ENCODE measurements around the gene WDR6. TPM values are rescaled to one million over a fixed set of nuclear protein-coding genes. Genes with fewer than 3 reads are reported as not detected.
A peak's percentile ranks its signal among the peaks of the same experiment; 100 is the strongest.

The WDR6 gene
- total RNA-seq, 2 donors from 2014 or later, result 92.3 to 150 TPM

DNA sequence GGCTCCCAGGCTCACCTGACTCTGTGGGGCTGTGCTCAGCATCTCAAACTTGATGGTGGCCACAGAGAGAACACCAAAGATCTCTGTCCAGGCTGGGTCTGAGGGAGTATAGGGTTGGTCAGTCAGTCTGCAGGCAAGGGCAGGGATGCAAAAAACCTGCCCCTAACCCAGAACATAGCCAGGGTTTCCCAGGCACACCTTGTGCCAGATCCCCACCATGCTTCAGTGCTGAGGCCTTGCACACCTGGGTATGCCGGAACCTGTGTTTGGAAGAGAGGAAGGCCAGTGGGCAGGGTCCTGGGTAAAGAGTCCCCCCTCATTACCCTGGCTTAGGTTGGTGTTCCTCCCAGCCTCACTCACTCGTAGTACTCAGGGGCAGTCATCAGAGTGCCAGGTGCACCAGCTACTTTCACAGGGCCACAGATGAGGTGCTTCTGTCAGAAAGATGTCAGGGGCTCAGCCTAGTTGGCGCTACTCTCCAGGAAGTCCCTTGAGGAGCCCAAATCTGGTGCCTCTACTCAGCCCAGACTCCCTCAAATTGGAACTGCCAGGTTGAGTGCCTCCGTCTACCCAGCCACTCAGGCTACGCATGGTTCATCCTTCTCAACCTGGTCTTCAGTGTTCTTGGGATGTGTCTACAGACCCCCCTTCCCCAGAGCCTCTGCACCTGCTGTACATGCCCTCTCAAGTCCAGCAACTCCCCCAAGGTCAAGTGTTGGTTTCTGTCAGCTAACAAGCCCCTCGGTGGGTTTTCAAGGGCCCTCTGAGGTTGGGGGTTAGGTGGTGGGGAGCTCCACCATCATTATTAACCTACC, 9.4 kb downstream of the WDR6 start:
- Histone ChIP-seq H3K4me1 (peaks cover 12% of the 10 kb centered on the region), H3K9me3 (no peaks in the 10 kb centered on the region), H3K9ac (ENCODE audit: low read depth in 2 of 2, low read length in 2 of 2) (no peak overlapping the region), H3K36me3 (peaks cover 10% of the 10 kb centered on the region), H3K27ac (no peak overlapping the region), H3K4me3 (no peak overlapping the region), H3K27me3 (no peaks in the 10 kb centered on the region)
- TF ChIP-seq, protein P1, sequence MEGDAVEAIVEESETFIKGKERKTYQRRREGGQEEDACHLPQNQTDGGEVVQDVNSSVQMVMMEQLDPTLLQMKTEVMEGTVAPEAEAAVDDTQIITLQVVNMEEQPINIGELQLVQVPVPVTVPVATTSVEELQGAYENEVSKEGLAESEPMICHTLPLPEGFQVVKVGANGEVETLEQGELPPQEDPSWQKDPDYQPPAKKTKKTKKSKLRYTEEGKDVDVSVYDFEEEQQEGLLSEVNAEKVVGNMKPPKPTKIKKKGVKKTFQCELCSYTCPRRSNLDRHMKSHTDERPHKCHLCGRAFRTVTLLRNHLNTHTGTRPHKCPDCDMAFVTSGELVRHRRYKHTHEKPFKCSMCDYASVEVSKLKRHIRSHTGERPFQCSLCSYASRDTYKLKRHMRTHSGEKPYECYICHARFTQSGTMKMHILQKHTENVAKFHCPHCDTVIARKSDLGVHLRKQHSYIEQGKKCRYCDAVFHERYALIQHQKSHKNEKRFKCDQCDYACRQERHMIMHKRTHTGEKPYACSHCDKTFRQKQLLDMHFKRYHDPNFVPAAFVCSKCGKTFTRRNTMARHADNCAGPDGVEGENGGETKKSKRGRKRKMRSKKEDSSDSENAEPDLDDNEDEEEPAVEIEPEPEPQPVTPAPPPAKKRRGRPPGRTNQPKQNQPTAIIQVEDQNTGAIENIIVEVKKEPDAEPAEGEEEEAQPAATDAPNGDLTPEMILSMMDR (IDR thresholded peaks at IDR 0.05), result no peak
- no peak for DNase-seq
- intact Hi-C loops (cut with DNase I), result no loop called here

DNA sequence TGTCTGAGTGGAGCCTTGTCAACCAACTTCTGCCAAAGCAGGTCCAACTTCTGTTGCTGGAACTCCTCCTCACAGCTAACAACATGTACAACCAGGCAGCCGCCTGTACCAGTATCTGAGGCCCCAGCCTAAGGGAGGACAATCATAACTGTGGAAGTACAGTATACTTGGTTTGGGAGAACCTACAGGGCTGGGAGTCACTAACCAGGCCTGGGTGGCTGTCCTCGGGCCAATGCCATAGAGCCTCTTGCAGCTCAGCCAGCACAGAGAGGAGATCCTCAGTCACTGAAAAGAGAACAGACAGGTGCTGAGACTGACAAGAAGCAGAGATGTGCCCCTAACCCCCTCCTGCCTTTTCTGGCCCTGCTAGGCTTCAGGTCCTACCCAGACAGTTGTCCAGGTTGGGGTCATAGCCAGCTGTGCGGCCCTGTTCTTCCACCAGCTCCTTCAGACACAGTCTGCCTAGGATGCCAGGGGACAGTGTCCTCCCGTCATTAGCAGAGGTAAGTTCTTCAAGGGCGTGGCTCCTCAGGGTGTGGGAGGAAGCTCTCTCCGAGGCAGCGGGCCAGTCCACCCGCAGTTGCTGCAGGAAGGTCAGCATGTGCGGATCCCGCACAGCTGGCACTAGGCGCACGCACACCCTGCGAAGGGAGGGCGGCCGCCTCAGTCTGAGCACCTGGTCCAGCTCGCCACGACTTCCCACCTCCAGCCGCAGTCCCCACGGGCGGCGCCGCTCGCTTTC, 10.2 kb downstream of the WDR6 start:
- Histone ChIP-seq H3K27me3 (no peaks in the 10 kb centered on the region), H3K9ac (ENCODE audit: low read depth in 2 of 2, low read length in 2 of 2) (peak overlapping the region; percentile 76), H3K4me1 (peaks cover 12% of the 10 kb centered on the region), H3K27ac (peak overlapping the region; percentile 100), H3K36me3 (peaks cover 10% of the 10 kb centered on the region), H3K4me3 (peak overlapping the region; percentile 98), H3K9me3 (no peaks in the 10 kb centered on the region)
- intact Hi-C loops (cut with DNase I), result no loop called here
- TF ChIP-seq, protein P1 (IDR thresholded peaks at IDR 0.05), result no peak
- peak; percentile 75 for DNase-seq

DNA sequence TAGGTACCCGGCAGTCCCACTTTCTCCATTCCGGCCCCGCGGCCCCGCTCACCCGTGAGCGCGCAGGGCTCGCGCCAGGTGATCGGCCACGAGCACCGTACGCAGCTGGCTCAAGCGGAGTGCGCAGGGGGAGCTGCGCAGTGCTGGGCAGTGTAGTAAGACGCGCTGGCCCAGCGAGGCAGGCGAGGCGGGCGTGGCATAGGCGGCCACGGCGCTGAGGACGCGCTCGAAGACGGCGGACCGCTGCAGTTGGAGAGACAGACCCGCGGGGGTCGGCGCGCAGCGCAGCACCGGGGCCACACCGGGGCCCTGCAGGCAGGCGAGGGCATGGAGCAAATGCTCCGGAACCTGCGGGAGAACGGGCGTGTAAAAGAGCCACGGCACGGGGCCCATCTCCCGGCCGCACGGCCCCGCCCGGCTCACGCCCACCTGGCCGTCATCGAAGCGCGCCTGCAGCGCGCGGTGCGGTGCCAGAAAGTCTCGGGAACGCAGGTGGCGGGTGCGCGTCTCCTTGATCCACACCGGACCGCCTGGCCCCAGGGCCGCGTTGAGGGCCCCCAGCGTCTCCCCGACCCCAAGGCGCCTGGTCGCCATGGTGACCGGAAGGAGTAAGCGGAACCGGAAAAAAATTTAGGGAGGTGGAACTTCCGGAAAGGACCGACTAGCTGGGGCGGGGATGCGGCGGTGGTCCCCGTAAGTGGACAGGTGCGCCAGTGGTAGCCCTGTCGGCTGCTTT, 10.9 kb downstream of the WDR6 start, which contains the start of gene DALRD3:
Gene DALRD3, minus strand, starts transcription at position 610 of the 736 bp plus-strand sequence. Its CDS starts 16 bp downstream, at position 594.
- peak; percentile 84 for DNase-seq
- TF ChIP-seq, protein P1 (IDR thresholded peaks at IDR 0.05), result no peak
- Histone ChIP-seq H3K4me1 (peaks cover 17% of the 10 kb centered on the region), H3K27ac (peak within 1 kb of the TSS; percentile 100), H3K9ac (ENCODE audit: low read depth in 2 of 2, low read length in 2 of 2) (peak within 1 kb of the TSS; percentile 76), H3K4me3 (peak within 1 kb of the TSS; percentile 98), H3K9me3 (no peaks in the 10 kb centered on the region), H3K27me3 (no peaks in the 10 kb centered on the region), H3K36me3 (peaks cover 10% of the 10 kb centered on the region)
- intact Hi-C loops (cut with DNase I), result no loop called here

DNA sequence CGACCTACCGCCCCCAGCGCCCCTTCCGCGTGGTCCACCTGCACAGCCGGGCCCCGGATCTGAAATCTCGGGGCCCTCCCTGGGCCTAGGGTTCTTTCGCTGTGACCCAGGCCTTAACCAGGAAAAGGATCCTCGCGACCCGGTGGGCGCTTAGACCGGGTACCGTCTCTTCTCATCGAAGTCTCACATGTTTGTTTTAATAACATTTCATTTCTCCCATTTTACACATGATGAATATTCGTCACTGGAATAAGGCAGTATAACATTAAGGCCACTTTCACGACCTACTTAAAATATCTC, 11.5 kb downstream of the WDR6 start:
- DNase-seq, result no peak
- Histone ChIP-seq H3K4me1 (peaks cover 20% of the 10 kb centered on the region), H3K27ac (peak overlapping the region; percentile 100), H3K27me3 (no peaks in the 10 kb centered on the region), H3K9ac (ENCODE audit: low read depth in 2 of 2, low read length in 2 of 2) (peak overlapping the region; percentile 76), H3K4me3 (peak overlapping the region; percentile 98), H3K36me3 (peaks cover 10% of the 10 kb centered on the region), H3K9me3 (no peaks in the 10 kb centered on the region)
- TF ChIP-seq, protein P1 (IDR thresholded peaks at IDR 0.05), result no peak
- intact Hi-C loops (cut with DNase I), result no loop called here

DNA sequence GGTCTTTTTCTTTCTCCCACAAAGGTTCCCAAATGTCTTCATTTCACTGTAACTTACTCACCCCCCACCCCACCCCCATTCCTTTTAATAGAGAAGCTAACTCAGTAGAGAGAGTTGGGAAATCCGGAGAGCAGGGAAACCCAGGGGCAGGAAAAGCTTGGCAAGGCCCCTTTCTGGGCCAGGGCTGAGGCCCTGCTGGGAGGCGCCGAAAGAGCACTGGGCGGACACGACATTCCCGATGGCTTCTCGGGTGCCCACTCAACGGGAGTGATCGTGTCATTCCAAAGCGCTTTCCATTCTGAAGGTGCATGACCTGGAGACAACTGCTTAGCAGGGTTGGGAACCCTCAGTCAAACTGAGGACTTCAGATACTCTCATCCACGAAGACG, 12.7 kb downstream of the WDR6 start:
- H3K9ac ChIP-seq (ENCODE audit: low read depth in 2 of 2, low read length in 2 of 2), result peak overlapping the region; percentile 97 to 98
- intact Hi-C loops (cut with DNase I), result no loop called here
- no peaks in the 10 kb centered on the region for H3K9me3 ChIP-seq
- no peaks in the 10 kb centered on the region for H3K27me3 ChIP-seq
- peak overlapping the region; percentile 100 for H3K27ac ChIP-seq
- TF ChIP-seq, protein P1 (IDR thresholded peaks at IDR 0.05), result no peak
- no peak for DNase-seq
- H3K36me3 ChIP-seq, result peaks cover 8% of the 10 kb centered on the region
- H3K4me3 ChIP-seq, result peak overlapping the region; percentile 92
- peaks cover 20% of the 10 kb centered on the region for H3K4me1 ChIP-seq

Measured in colonic mucosa (tissue), 4 donors.